DMS 273 (cell line): ENCODE results near the gene REG4.
"Not testable (repeated sequence)": the region's sequence is repeated elsewhere in the genome, so short reads cannot be mapped to it uniquely, and the experiment has no call there.

Experiments
- DNase-seq: peaks from one replicate; lab custom pipeline; 2025; ENCODE audit not compliant: unreplicated experiment; lab: John Stamatoyannopoulos, UW

REG4 gene

GRCh38 chr1:119808491-119808890, 2.8 kb downstream of the REG4 start:
- DNase-seq: peak; percentile 24

GRCh38 chr1:119806489-119806888, 4.8 kb downstream of the REG4 start:
- DNase-seq: no peak

GRCh38 chr1:119805746-119806145, 5.5 kb downstream of the REG4 start:
- no peak for DNase-seq

GRCh38 chr1:119805247-119805646, 6.0 kb downstream of the REG4 start:
- no peak for DNase-seq

GRCh38 chr1:119799599-119800177, 11.6 kb downstream of the REG4 start:
- no peak for DNase-seq

GRCh38 chr1:119799003-119799402, 12.3 kb downstream of the REG4 start:
- DNase-seq: no peak

- DNase-seq: no peak
Measured at GRCh38 chr1:119797606-119798005, 13.7 kb downstream of the REG4 start.

- DNase-seq: no peak
Measured at GRCh38 chr1:119797162-119797561, 14.1 kb downstream of the REG4 start.

- DNase-seq: peak; percentile 13
Measured at GRCh38 chr1:119795261-119796200, 15.7 kb downstream of the REG4 start.

GRCh38 chr1:119794876-119795240, 16.4 kb downstream of the REG4 start:
- no peak for DNase-seq

- DNase-seq: no peak
Measured at GRCh38 chr1:119794230-119794875, 16.9 kb downstream of the REG4 start.

- no peak for DNase-seq
Measured at GRCh38 chr1:119791377-119791776, 19.9 kb downstream of the REG4 start.

GRCh38 chr1:119790451-119791198, 20.6 kb downstream of the REG4 start:
- DNase-seq: no peak

GRCh38 chr1:119787776-119788175, 23.5 kb downstream of the REG4 start:
- no peak for DNase-seq

GRCh38 chr1:119786473-119787050, 24.7 kb downstream of the REG4 start:
- peak; percentile 32 for DNase-seq

- not testable (repeated sequence) for DNase-seq
Measured at GRCh38 chr1:119786046-119786445, 25.2 kb downstream of the REG4 start.

- no peak for DNase-seq
Measured at GRCh38 chr1:119784191-119784781, 27.0 kb downstream of the REG4 start.

GRCh38 chr1:119783354-119784185, 27.7 kb downstream of the REG4 start:
- DNase-seq: no peak

- no peak for DNase-seq
Measured at GRCh38 chr1:119782631-119783325, 28.5 kb downstream of the REG4 start.
